ENCODE results near the gene CTSE. TPM values are rescaled to one million over a fixed set of nuclear protein-coding genes. Genes with fewer than 3 reads are reported as not detected.

Gene CTSE
- total RNA-seq, 1 experiment from 2014 or later, result not detected

- no peak for DNase-seq (ENCODE audit: low read depth)
Measured at GRCh38 chr1:206049919-206050600, 26.4 kb upstream of the CTSE start.

GRCh38 chr1:206049293-206049692, 25.6 kb upstream of the CTSE start:
- DNase-seq (ENCODE audit: low read depth), result no peak

GRCh38 chr1:206048582-206048981, 24.9 kb upstream of the CTSE start:
- DNase-seq (ENCODE audit: low read depth), result no peak

GRCh38 chr1:206047271-206047670, 23.6 kb upstream of the CTSE start:
- DNase-seq (ENCODE audit: low read depth), result no peak

GRCh38 chr1:206041640-206042039, 17.9 kb upstream of the CTSE start:
- no peak for DNase-seq (ENCODE audit: low read depth)

- no peak for DNase-seq (ENCODE audit: low read depth)
Measured at GRCh38 chr1:206040328-206040727, 16.6 kb upstream of the CTSE start.

GRCh38 chr1:206039046-206039973, 15.6 kb upstream of the CTSE start:
- DNase-seq (ENCODE audit: low read depth), result no peak

GRCh38 chr1:206037581-206037980, 13.9 kb upstream of the CTSE start:
- DNase-seq (ENCODE audit: low read depth), result no peak

- DNase-seq (ENCODE audit: low read depth), result no peak
Measured at GRCh38 chr1:206036663-206037455, 13.2 kb upstream of the CTSE start.

GRCh38 chr1:206035027-206035426, 11.3 kb upstream of the CTSE start:
- DNase-seq (ENCODE audit: low read depth), result no peak

- DNase-seq (ENCODE audit: low read depth), result no peak
Measured at GRCh38 chr1:206032380-206033140, 8.9 kb upstream of the CTSE start.

- peak; percentile 69 for DNase-seq (ENCODE audit: low read depth)
Measured at GRCh38 chr1:206030714-206031113, 7.0 kb upstream of the CTSE start.

- DNase-seq (ENCODE audit: low read depth), result no peak
Measured at GRCh38 chr1:206030191-206030590, 6.5 kb upstream of the CTSE start.

- no peak for DNase-seq (ENCODE audit: low read depth)
Measured at GRCh38 chr1:206029484-206029883, 5.8 kb upstream of the CTSE start.

GRCh38 chr1:206025283-206025820, 1.7 kb upstream of the CTSE start:
- no peak for DNase-seq (ENCODE audit: low read depth)

- no peak for DNase-seq (ENCODE audit: low read depth)
Measured at GRCh38 chr1:206022766-206023165, 929 bp downstream of the CTSE start.

GRCh38 chr1:206021626-206022365, 1.9 kb downstream of the CTSE start:
- no peak for DNase-seq (ENCODE audit: low read depth)

GRCh38 chr1:206021008-206021625, 2.6 kb downstream of the CTSE start:
- no peak for DNase-seq (ENCODE audit: low read depth)

- DNase-seq (ENCODE audit: low read depth), result no peak
Measured at GRCh38 chr1:206020393-206021007, 3.2 kb downstream of the CTSE start.

- no peak for DNase-seq (ENCODE audit: low read depth)
Measured at GRCh38 chr1:206015071-206015470, 8.6 kb downstream of the CTSE start.
